ENCODE measurements around the gene TM9SF1.

DNA sequence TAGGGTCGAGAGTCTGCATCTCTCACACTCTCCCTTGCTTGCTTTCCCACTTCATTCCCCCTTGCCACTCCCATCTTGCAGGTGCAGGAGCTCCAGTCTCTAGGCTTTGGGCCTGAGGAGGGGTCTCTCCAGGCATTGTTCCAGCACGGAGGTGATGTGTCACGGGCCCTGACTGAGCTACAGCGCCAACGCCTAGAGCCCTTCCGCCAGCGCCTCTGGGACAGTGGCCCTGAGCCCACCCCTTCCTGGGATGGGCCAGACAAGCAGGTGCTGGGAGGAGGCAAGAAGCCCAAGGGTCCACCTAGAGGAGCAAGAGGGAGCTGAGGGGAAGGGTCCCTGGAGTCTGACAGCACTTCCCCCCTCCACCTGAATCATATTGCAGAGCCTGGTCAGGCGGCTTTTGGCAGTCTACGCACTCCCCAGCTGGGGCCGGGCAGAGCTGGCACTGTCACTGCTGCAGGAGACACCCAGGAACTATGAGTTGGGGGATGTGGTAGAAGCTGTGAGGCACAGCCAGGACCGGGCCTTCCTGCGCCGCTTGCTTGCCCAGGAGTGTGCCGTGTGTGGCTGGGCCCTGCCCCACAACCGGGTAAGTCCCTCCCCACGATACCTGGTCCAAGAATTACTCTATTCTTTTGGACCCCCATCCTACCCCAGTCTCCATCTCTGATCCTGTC, 43.7 kb downstream of the TM9SF1 start:
- TF ChIP-seq, protein P1, sequence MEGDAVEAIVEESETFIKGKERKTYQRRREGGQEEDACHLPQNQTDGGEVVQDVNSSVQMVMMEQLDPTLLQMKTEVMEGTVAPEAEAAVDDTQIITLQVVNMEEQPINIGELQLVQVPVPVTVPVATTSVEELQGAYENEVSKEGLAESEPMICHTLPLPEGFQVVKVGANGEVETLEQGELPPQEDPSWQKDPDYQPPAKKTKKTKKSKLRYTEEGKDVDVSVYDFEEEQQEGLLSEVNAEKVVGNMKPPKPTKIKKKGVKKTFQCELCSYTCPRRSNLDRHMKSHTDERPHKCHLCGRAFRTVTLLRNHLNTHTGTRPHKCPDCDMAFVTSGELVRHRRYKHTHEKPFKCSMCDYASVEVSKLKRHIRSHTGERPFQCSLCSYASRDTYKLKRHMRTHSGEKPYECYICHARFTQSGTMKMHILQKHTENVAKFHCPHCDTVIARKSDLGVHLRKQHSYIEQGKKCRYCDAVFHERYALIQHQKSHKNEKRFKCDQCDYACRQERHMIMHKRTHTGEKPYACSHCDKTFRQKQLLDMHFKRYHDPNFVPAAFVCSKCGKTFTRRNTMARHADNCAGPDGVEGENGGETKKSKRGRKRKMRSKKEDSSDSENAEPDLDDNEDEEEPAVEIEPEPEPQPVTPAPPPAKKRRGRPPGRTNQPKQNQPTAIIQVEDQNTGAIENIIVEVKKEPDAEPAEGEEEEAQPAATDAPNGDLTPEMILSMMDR (conservative IDR thresholded peaks at IDR 0.05 in 1 of 2, IDR thresholded peaks at IDR 0.05 in 1 of 2; ENCODE audit: extremely low read depth in 1 of 2, insufficient read depth in 1 of 2, low read depth in 1 of 2, low read length in 2 of 2), result no peak
- TF ChIP-seq EZH2 (IDR thresholded peaks at IDR 0.05; ENCODE audit: borderline replicate concordance, low read length), result no peak

Measured in mammary epithelial cell (primary cell).